HTR-8/SVneo (cell line): Measurements from ENCODE around the gene GYS1.
"Not testable (repeated sequence)": the region's sequence is repeated elsewhere in the genome, so short reads cannot be mapped to it uniquely, and the experiment has no call there.

Experiments
- DNase-seq: peaks from one replicate; pipeline ENCODE4 v3.0.0; 2011; ENCODE audit warnings: low spot score, mixed read lengths; ENCODE audit not compliant: insufficient read length
- FAIRE-seq: peaks from 2 replicates; lab custom pipeline; 2011; peaks lifted over from hg19 to GRCh38; lab: Jason Lieb, UNC

The GYS1 gene

GRCh38 chr19:48993175-48994034, at the start of gene GYS1, which contains the start of gene RUVBL2:
Gene GYS1 (minus strand): TSS chr19:48993309. CDS start chr19:48993112, 197 bp downstream.
Gene RUVBL2 (plus strand): TSS chr19:48993887. CDS start chr19:48993912, 25 bp downstream.
- DNase-seq (peak; percentile 99), FAIRE-seq (peak; percentile 97)

DNA sequence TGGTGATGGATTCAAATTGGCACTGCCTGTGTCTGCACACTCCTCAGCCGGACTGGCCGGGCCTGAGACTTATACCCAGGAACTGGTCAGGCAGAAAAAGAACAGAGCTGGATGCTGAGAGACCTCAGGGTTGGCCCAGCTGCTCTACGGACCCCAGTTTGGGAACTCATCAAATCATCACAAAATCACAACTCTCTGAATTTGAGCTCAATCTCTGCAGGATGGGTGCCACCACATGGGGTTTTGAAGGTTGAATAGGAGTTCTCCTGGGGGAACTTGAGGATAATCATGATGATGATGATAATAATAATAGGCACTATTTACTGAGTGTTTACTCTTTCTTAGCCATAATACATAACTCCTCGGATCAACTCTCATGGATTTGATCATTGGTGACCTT, 49.6 kb upstream of the GYS1 start:
- FAIRE-seq, DNase-seq: not testable (repeated sequence)

GRCh38 chr19:49042177-49042576, 49.1 kb upstream of the GYS1 start:
- FAIRE-seq, result no peak

DNA sequence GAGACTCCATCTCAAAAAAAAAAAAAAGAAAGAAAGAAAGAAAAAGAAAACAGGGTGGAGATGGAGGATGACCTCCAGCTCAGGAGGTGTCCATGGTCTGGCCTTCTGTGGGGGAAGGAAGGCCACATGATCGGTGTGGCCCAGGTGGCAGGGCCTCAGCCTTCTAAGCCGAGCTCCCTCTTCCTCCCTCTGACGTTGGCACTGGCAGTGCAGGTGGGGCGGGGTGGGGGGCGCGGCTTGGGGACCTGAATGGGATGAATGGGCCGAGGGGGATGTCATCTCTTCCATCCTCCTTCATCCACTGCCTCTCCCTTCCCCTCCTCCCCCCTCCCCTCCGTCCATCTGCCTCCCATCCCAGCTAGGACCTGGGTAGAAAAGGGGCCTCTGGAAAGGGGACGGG, 46.6 kb upstream of the GYS1 start:
- FAIRE-seq, result peak; percentile 9
- DNase-seq, result not testable (repeated sequence)

More at GRCh38 chr19:49042177-49042576, 49.1 kb upstream of the GYS1 start:
- no peak for DNase-seq

DNA sequence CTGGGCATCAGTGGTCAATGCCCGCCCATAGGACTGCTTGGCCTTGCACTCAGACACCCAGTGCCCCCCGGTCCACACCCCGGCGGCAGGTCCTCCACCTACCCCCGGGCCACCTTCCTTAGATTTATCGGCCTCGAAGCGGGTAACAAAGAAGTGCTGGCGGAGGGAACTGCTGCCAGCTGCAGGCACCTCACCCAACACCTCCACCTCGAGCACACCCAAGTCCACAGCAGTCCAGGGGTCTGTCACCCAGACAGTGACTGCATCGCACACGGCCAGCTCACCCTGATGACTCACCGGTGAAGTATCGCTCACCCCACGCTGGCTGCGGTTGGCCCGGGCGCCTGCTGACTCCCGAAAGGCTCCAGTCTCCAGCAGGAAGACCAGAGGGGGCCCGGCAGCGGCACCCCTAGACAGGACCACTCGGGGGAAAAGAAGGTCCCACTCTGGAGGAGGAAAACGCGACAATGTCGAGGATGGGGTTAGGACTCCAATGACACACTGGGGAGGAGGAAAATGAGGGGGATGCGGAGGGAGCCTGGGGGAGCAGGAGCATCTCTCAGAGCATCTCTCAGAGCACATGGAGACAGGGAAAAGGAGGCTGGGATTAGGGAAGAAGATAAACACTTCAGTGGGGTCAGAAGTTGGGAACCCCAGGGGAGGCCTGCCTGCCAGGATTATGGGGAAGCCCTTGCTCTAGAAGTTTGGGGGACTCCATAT, 45.6 kb upstream of the GYS1 start:
- not testable (repeated sequence) for DNase-seq
- FAIRE-seq, result peak; percentile 85

DNA sequence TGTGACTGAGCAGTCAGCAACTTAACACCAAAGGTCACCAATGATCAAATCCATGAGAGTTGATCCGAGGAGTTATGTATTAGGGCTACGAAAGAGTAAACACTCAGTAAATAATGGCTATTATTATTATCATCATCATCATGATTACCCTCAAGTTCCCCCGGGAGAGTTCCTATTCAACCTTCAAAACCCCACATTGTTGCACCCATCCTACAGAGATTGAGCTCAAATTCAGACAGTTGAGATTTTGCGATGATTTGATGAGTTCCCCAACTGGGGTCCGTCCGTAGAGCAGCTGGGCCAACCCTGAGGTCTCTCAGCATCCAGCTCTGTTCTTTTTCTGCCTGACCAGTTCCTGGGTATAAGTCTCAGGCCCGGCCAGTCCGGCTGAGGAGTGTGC, 45.0 kb upstream of the GYS1 start:
- not testable (repeated sequence) for FAIRE-seq

GRCh38 chr19:49036815-49037214, 43.7 kb upstream of the GYS1 start, which contains the start of gene CGB1:
Gene CGB1 (minus strand): TSS chr19:49036895. CDS start chr19:49036711, 184 bp downstream.
- not testable (repeated sequence) for FAIRE-seq, DNase-seq

More for the DNA sequence above, 45.0 kb upstream of the GYS1 start:
- DNase-seq, result not testable (repeated sequence)

DNA sequence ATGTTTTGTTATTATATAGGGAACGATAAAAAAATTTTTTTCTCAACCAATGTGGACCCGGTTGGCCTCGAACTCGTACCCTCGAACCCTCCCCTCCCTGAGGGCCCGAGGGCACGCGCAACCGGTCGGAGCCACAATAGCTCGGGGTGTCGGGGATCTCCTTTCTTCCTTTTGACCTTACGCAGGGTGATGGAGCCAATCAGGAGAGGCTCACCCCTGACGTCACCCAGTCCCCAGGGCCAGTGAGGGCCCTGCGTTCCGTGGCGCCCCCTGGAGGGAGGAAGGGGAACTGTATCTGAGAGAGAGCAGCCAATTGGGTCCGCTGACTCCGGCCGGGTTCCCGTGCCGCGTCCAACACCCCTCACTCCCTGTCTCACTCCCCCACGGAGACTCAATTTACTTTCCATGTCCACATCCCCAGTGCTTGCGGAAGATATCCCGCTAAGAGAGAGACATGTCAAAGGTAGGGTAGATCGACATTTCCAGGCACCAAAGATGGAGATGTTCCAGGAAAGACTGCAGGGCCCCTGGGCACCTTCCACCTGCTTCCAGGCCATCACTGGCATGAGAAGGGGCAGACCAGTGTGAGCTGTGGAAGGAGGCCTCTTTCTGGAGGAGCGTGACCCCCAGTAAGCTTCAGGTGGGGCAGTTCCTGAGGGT, 38.7 kb upstream of the GYS1 start, which contains the start of gene CGB2:
TSS of gene CGB2 (plus strand) at position 249 of the 660 bp plus-strand sequence. CDS start at position 455, 206 bp downstream.
- not testable (repeated sequence) for DNase-seq, FAIRE-seq

DNA sequence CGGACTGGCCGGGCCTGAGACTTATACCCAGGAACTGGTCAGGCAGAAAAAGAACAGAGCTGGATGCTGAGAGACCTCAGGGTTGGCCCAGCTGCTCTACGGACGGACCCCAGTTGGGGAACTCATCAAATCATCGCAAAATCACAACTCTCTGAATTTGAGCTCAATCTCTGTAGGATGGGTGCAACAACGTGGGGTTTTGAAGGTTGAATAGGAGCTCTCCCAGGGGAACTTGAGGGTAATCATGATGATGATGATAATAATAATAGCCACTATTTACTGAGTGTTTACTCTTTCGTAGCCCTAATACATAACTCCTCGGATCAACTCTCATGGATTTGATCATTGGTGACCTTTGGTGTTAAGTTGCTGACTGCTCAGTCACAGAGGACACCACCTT, 37.2 kb upstream of the GYS1 start:
- not testable (repeated sequence) for DNase-seq, FAIRE-seq

GRCh38 chr19:49029749-49030148, 36.6 kb upstream of the GYS1 start:
- not testable (repeated sequence) for DNase-seq
- FAIRE-seq, result peak; percentile 72

GRCh38 chr19:49028686-49029085, 35.6 kb upstream of the GYS1 start:
- not testable (repeated sequence) for FAIRE-seq, DNase-seq

DNA sequence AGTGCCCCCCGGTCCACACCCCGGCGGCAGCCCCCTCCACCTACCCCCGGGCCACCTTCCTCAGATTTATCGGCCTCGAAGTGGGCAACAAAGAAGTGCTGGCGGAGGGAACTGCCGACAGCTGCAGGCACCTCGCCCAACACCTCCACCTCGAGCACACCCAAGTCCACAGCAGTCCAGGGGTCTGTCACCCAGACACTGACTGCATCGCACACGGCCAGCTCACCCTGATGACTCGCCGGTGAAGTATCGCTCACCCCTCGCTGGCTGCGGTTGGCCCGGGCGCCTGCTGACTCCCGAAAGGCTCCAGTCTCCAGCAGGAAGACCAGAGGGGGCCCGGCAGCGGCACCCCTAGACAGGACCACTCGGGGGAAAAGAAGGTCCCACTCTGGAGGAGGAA, 32.5 kb upstream of the GYS1 start:
- not testable (repeated sequence) for DNase-seq, FAIRE-seq

DNA sequence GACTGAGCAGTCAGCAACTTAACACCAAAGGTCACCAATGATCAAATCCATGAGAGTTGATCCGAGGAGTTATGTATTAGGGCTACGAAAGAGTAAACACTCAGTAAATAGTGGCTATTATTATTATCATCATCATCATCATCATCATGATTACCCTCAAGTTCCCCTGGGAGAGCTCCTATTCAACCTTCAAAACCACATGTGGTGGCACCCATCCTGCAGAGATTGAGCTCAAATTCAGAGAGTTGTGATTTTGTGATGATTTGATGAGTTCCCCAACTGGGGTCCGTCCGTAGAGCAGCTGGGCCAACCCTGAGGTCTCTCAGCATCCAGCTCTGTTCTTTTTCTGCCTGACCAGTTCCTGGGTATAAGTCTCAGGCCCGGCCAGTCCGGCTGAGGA, 32.0 kb upstream of the GYS1 start:
- not testable (repeated sequence) for FAIRE-seq, DNase-seq

DNA sequence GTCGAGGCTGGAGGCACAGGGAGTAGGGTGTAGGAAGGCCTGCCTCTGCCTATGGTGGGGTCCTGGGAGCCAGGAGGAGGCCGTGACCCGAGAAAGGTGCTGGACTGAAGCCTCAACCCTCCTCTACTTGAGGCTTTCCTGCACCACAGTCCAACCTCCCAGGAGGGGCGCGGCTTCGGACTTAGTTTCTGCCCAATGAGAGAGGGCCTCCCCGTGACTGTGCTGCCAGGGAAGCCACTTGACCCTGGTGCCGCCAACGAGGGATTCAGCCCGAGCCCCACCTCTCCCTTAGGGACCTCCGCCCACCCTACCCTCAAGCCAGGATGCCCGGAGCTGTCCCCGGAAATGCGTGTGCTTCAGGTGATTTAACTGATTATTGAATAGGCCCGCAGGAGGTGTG, 31.1 kb upstream of the GYS1 start, which contains the start of gene CGB3:
TSS of gene CGB3 (minus strand) at position 101 of the 400 bp plus-strand sequence. CDS start 362 bp downstream, outside the sequence.
- FAIRE-seq, result not testable (repeated sequence)

GRCh38 chr19:49022116-49022515, 29.0 kb upstream of the GYS1 start:
- FAIRE-seq (no peak), DNase-seq (no peak)

More for the DNA sequence above, 31.1 kb upstream of the GYS1 start, which contains the start of gene CGB3:
- not testable (repeated sequence) for DNase-seq

DNA sequence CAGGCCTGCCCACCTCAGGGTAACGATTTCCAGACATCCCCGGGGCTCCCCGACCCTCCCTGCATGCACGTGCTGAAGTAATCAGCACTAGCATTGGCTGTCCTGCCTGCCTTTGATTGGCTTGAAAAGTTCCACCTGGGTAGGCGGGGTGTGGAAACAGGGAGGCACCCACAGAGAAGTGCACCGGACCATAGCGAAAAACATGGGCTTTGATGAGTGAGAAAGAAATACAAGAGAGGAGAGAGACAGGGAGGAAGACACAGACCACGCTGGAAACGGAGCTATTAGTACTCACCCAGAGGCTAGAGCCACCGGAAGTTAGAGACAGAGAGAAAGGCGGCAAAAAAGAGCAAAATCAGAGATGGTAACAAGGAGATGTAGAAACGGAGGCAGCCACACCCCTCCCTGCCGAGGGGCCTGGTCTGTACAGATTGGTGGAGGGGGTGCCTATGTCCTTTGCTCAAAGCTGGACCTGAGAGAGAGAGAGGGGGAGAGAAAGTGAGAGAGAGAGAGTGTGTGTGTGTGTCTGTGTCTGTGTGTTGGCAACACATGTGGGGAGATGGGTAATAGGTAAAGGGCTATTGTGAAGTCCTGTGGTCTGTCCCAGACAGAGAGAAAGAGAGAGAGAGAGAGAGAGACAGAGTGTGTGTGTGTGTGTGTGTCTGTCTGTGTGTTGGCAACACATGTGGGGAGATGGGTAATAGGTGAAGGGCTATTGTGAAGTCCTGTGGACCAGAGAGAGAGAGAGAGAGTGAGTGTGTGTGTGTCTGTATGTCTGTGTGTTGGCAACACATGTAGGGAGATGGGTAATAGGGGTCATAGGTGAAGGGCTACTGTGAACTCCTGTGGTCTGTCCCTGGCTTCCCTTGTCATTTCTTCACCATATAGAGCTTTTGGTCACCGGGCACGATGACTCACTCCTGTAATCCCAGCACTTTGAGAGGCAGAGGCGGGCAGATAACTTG, 28.1 kb upstream of the GYS1 start:
- FAIRE-seq, result no peak

DNA sequence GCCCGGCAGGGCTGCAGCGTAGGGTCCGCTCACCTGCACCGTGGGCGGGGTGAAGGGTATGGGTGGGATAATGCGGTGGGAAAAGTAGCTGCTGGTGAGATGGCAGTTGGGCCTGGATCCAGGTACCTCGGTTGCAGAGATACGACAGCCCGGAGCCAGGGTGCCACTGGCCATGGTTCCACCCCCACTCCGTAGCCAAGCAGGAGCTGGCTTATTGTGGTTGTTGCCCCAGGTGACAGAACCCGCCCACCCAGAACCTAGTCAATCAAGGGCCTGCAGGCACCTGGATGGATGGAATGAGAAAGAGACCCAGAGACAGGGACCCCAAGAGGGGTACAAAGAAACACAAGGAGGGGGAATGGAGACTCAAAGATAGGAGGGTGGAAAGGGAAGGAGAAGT, 27.2 kb upstream of the GYS1 start:
- no peak for DNase-seq
- FAIRE-seq, result no peak

More for the DNA sequence above, 28.1 kb upstream of the GYS1 start:
- DNase-seq, result no peak

GRCh38 chr19:49019242-49019932, 26.3 kb upstream of the GYS1 start:
- DNase-seq (no peak), FAIRE-seq (no peak)
